ENCODE results near the gene DOCK2.

The DOCK2 gene

DNA sequence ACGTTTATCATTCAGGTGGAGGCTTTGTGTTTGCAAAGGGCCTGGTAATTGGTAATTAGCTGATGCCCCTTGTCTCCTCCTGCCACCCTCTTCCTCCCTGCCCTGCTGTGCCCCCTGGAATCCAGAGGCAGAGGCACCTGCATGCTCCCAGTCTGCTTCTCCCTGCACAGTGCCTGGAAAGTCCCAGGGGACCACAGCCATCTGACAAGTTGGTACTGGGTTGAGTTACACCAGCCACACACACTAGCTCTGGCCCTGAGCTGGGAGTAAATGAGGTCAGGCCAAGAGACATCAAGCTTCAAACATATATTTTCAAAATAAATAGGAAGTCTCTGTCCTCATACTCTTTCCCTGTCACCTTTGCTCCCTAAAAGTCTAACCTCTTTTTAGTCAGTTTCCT is 286.9 kb downstream of the DOCK2 start:
- no peaks in the 10 kb centered on the region for H3K9me3 ChIP-seq (ENCODE audit: low read depth, low read length)
- no peak overlapping the region for H3K27ac ChIP-seq
- H3K9ac ChIP-seq (ENCODE audit: insufficient read length), result no peak overlapping the region
- H3K36me3 ChIP-seq (ENCODE audit: insufficient read depth, low read length), result no peaks in the 10 kb centered on the region
- no peak overlapping the region for H3K4me3 ChIP-seq
- TF ChIP-seq EZH2 (IDR thresholded peaks at IDR 0.05), result no peak
- no peak for TF ChIP-seq FOXP2 (optimal IDR thresholded peaks at IDR 0.05; ENCODE audit: control extremely low read depth, extremely low read length, insufficient read depth)
- TF ChIP-seq POLR2AphosphoS5 (IDR thresholded peaks at IDR 0.05; ENCODE audit: borderline replicate concordance, low read depth, low read length), result no peak
- DNase-seq (ENCODE audit: low read depth, low spot score), result no peak

DNA sequence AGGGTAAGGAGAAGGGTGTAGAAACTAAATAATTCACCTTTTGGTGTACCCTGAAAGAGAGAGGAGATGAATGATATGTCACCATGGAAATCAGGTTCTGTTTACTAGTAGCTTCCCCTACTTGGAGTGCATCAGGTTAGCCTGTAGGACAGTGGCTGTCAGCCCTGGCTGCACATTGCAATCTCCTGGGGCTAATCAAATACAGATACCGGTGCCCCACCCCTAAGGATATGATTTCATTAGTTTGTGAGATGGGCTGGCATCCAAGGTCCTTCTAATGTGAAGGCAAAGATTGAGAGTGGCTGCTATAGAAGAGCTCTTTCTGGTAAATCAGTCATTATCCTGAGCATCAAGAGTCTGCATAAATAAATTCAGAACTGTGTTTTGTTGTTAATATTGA is 296.1 kb downstream of the DOCK2 start:
- no peaks in the 10 kb centered on the region for H3K9me3 ChIP-seq (ENCODE audit: low read depth, low read length)
- H3K36me3 ChIP-seq (ENCODE audit: insufficient read depth, low read length), result no peaks in the 10 kb centered on the region
- H3K9ac ChIP-seq (ENCODE audit: insufficient read length), result no peak overlapping the region
- H3K4me3 ChIP-seq, result no peak overlapping the region
- no peak for TF ChIP-seq FOXP2 (optimal IDR thresholded peaks at IDR 0.05; ENCODE audit: control extremely low read depth, extremely low read length, insufficient read depth)
- no peak for TF ChIP-seq EZH2 (IDR thresholded peaks at IDR 0.05)
- TF ChIP-seq POLR2AphosphoS5 (IDR thresholded peaks at IDR 0.05; ENCODE audit: borderline replicate concordance, low read depth, low read length), result no peak
- no peak for DNase-seq (ENCODE audit: low read depth, low spot score)
- no peak overlapping the region for H3K27ac ChIP-seq

- DNase-seq (ENCODE audit: low read depth, low spot score), result no peak
- TF ChIP-seq EZH2 (IDR thresholded peaks at IDR 0.05), result no peak
- no peak for TF ChIP-seq FOXP2 (optimal IDR thresholded peaks at IDR 0.05; ENCODE audit: control extremely low read depth, extremely low read length, insufficient read depth)
- TF ChIP-seq POLR2AphosphoS5 (IDR thresholded peaks at IDR 0.05; ENCODE audit: borderline replicate concordance, low read depth, low read length), result no peak
- no peak overlapping the region for H3K4me3 ChIP-seq
- no peaks in the 10 kb centered on the region for H3K9me3 ChIP-seq (ENCODE audit: low read depth, low read length)
- no peak overlapping the region for H3K27ac ChIP-seq
- H3K9ac ChIP-seq (ENCODE audit: insufficient read length), result no peak overlapping the region
- H3K36me3 ChIP-seq (ENCODE audit: insufficient read depth, low read length), result no peaks in the 10 kb centered on the region
Measured at GRCh38 chr5:169933616-169934015, 296.5 kb downstream of the DOCK2 start.

DNA sequence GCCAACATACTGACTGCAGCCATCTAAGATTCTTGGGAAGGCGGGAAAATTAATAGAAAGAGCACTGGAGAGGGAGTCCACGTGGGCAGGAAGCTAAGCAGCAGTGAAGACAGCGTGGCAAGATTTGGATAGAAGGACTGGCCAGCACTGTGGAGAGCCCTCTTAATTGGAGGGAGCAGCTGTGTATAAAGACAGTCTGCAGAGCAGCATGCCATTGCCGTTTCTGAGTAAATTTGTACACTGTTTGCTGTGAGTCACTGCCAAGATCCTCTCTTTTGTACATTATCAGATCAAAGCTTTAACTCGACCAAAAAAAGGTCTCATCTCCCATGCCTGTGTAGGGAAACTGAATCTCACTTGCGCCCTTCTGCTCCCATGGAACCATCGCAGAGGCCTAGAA is 297.9 kb downstream of the DOCK2 start:
- H3K4me3 ChIP-seq, result no peak overlapping the region
- H3K9ac ChIP-seq (ENCODE audit: insufficient read length), result no peak overlapping the region
- H3K36me3 ChIP-seq (ENCODE audit: insufficient read depth, low read length), result no peaks in the 10 kb centered on the region
- H3K9me3 ChIP-seq (ENCODE audit: low read depth, low read length), result no peaks in the 10 kb centered on the region
- TF ChIP-seq POLR2AphosphoS5 (IDR thresholded peaks at IDR 0.05; ENCODE audit: borderline replicate concordance, low read depth, low read length) (no peak), FOXP2 (optimal IDR thresholded peaks at IDR 0.05; ENCODE audit: control extremely low read depth, extremely low read length, insufficient read depth) (no peak), EZH2 (IDR thresholded peaks at IDR 0.05) (no peak)
- DNase-seq (ENCODE audit: low read depth, low spot score), result no peak
- H3K27ac ChIP-seq, result no peak overlapping the region

DNA sequence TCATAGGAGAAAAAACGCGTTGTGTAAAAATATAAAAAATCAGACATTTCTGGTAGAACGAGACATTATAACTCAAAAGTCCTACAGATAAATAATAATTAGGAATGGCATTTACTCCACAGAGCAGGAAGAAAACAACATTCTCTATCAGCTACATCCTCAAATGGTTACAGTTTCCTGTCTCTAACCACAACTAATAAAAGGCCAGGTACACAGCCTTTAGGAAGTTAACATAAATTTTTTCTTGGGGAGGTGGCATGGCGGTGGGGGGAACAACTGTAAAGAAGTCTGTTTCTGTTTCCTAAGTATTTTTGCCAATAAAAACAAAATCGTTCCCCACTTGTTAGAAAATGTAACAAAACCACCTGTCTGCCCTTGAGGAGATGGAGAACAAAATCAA is 298.7 kb downstream of the DOCK2 start:
- H3K9ac ChIP-seq (ENCODE audit: insufficient read length), result no peak overlapping the region
- no peak for DNase-seq (ENCODE audit: low read depth, low spot score)
- H3K9me3 ChIP-seq (ENCODE audit: low read depth, low read length), result no peaks in the 10 kb centered on the region
- no peak overlapping the region for H3K4me3 ChIP-seq
- H3K27ac ChIP-seq, result no peak overlapping the region
- no peaks in the 10 kb centered on the region for H3K36me3 ChIP-seq (ENCODE audit: insufficient read depth, low read length)
- TF ChIP-seq POLR2AphosphoS5 (IDR thresholded peaks at IDR 0.05; ENCODE audit: borderline replicate concordance, low read depth, low read length), result no peak
- no peak for TF ChIP-seq FOXP2 (optimal IDR thresholded peaks at IDR 0.05; ENCODE audit: control extremely low read depth, extremely low read length, insufficient read depth)

GRCh38 chr5:169938439-169938838 is 301.4 kb downstream of the DOCK2 start:
- TF ChIP-seq FOXP2 (optimal IDR thresholded peaks at IDR 0.05; ENCODE audit: control extremely low read depth, extremely low read length, insufficient read depth) (no peak), EZH2 (IDR thresholded peaks at IDR 0.05) (no peak)
- Histone ChIP-seq H3K36me3 (ENCODE audit: insufficient read depth, low read length) (no peaks in the 10 kb centered on the region), H3K9me3 (ENCODE audit: low read depth, low read length) (no peaks in the 10 kb centered on the region), H3K4me3 (no peak overlapping the region), H3K27ac (no peak overlapping the region), H3K9ac (ENCODE audit: insufficient read length) (no peak overlapping the region)
- no peak for DNase-seq (ENCODE audit: low read depth, low spot score)

DNA sequence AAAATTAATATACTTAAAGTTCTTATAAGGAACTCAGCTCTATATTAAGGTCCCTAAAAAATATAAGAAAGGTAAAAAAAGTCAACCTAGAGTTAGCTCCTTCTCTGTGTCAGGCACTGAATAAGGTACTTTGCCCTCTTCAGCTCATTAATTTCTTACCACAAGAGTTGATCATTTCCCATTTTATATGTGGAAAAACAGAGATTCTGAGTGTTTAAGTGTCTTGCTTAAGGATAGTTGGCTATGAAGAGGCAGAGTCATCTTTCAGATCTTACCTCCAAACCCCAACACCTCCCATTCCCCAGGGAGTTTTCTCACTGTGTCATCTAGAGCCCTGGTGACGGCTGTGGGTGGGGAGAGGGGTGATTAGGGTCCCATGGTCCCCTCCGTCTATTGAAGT is 302.7 kb downstream of the DOCK2 start:
- Histone ChIP-seq H3K4me3 (no peak overlapping the region), H3K36me3 (ENCODE audit: insufficient read depth, low read length) (no peaks in the 10 kb centered on the region), H3K27ac (no peak overlapping the region), H3K9ac (ENCODE audit: insufficient read length) (no peak overlapping the region), H3K9me3 (ENCODE audit: low read depth, low read length) (no peaks in the 10 kb centered on the region)
- TF ChIP-seq FOXP2 (optimal IDR thresholded peaks at IDR 0.05; ENCODE audit: control extremely low read depth, extremely low read length, insufficient read depth), result no peak
- DNase-seq (ENCODE audit: low read depth, low spot score), result no peak

DNA sequence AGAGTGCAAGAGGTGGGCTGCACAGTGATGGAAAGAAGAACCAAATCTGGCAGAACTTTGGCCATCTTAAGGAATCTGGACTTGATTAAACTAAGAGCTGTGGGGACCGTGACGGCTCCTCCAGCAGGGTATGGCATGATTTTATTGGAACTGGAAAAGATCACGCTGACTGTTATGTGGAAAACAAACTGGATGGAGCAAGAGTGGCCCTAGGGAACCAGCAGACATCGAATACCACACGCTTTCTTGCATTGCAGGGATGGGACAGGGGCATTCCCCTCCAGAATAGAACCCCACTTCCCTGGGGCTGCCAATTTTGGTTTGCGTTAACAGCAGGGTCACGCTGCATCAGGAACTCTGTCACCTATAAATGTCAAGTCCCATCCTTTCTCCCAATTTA is 304.5 kb downstream of the DOCK2 start:
- no peak for DNase-seq (ENCODE audit: low read depth, low spot score)
- H3K9me3 ChIP-seq (ENCODE audit: low read depth, low read length), result no peaks in the 10 kb centered on the region
- H3K4me3 ChIP-seq, result no peak overlapping the region
- no peak overlapping the region for H3K27ac ChIP-seq
- no peak for TF ChIP-seq FOXP2 (optimal IDR thresholded peaks at IDR 0.05; ENCODE audit: control extremely low read depth, extremely low read length, insufficient read depth)
- no peak for TF ChIP-seq POLR2AphosphoS5 (IDR thresholded peaks at IDR 0.05; ENCODE audit: borderline replicate concordance, low read depth, low read length)
- TF ChIP-seq EZH2 (IDR thresholded peaks at IDR 0.05), result no peak
- no peaks in the 10 kb centered on the region for H3K36me3 ChIP-seq (ENCODE audit: insufficient read depth, low read length)
- H3K9ac ChIP-seq (ENCODE audit: insufficient read length), result no peak overlapping the region

- H3K36me3 ChIP-seq (ENCODE audit: insufficient read depth, low read length), result no peaks in the 10 kb centered on the region
- no peak overlapping the region for H3K4me3 ChIP-seq
- no peak overlapping the region for H3K27ac ChIP-seq
- no peak for TF ChIP-seq EZH2 (IDR thresholded peaks at IDR 0.05)
- TF ChIP-seq FOXP2 (optimal IDR thresholded peaks at IDR 0.05; ENCODE audit: control extremely low read depth, extremely low read length, insufficient read depth), result no peak
- no peak for TF ChIP-seq POLR2AphosphoS5 (IDR thresholded peaks at IDR 0.05; ENCODE audit: borderline replicate concordance, low read depth, low read length)
- no peak for DNase-seq (ENCODE audit: low read depth, low spot score)
- H3K9ac ChIP-seq (ENCODE audit: insufficient read length), result no peak overlapping the region
- no peaks in the 10 kb centered on the region for H3K9me3 ChIP-seq (ENCODE audit: low read depth, low read length)
Measured at GRCh38 chr5:169942181-169942580, 305.1 kb downstream of the DOCK2 start.
